DMS53 treated with DMSO at 0.1 percent for 48 hours (cell line): ENCODE measurements around the gene PPM1E.
"Not testable (repeated sequence)": the region's sequence is repeated elsewhere in the genome, so short reads cannot be mapped to it uniquely, and the experiment has no call there.

Source experiments
- DNase-seq: peaks from one replicate; lab custom pipeline; 2025; ENCODE audit not compliant: unreplicated experiment; lab: John Stamatoyannopoulos, UW

PPM1E gene

GRCh38 chr17:58944166-58944565, 188.5 kb downstream of the PPM1E start:
- DNase-seq: no peak

GRCh38 chr17:58947411-58947810, 191.8 kb downstream of the PPM1E start:
- no peak for DNase-seq

- no peak for DNase-seq
Measured at GRCh38 chr17:58947824-58948223, 192.2 kb downstream of the PPM1E start.

- not testable (repeated sequence) for DNase-seq
Measured at GRCh38 chr17:58954358-58954757, 198.7 kb downstream of the PPM1E start.

GRCh38 chr17:58956997-58957724, 201.5 kb downstream of the PPM1E start:
- no peak for DNase-seq

GRCh38 chr17:58957725-58958073, 202.0 kb downstream of the PPM1E start:
- not testable (repeated sequence) for DNase-seq

- DNase-seq: peak; percentile 3
Measured at GRCh38 chr17:58960068-58960467, 204.4 kb downstream of the PPM1E start.

- DNase-seq: no peak
Measured at GRCh38 chr17:58965221-58965620, 209.6 kb downstream of the PPM1E start.

GRCh38 chr17:58966208-58966607, 210.6 kb downstream of the PPM1E start:
- DNase-seq: no peak

GRCh38 chr17:58968426-58969061, 212.9 kb downstream of the PPM1E start:
- no peak for DNase-seq

GRCh38 chr17:58969156-58969555, 213.5 kb downstream of the PPM1E start:
- no peak for DNase-seq

GRCh38 chr17:58969612-58970011, 214.0 kb downstream of the PPM1E start:
- no peak for DNase-seq

- DNase-seq: no peak
Measured at GRCh38 chr17:58970609-58971450, 215.2 kb downstream of the PPM1E start.

GRCh38 chr17:58974354-58974753, 218.7 kb downstream of the PPM1E start:
- DNase-seq: no peak

- DNase-seq: no peak
Measured at GRCh38 chr17:58976541-58976940, 220.9 kb downstream of the PPM1E start.

GRCh38 chr17:58980706-58981481, 225.2 kb downstream of the PPM1E start:
- no peak for DNase-seq

GRCh38 chr17:58982626-58983025, 227.0 kb downstream of the PPM1E start:
- DNase-seq: no peak

- DNase-seq: no peak
Measured at GRCh38 chr17:58985367-58985766, 229.7 kb downstream of the PPM1E start.

GRCh38 chr17:58985971-58986370, 230.3 kb downstream of the PPM1E start:
- DNase-seq: no peak

- no peak for DNase-seq
Measured at GRCh38 chr17:58989629-58990028, 234.0 kb downstream of the PPM1E start.

- no peak for DNase-seq
Measured at GRCh38 chr17:58991718-58992331, 236.2 kb downstream of the PPM1E start.
